NCI-H510A (cell line): ENCODE data around the gene L3MBTL3.
"Not testable (repeated sequence)": the region's sequence is repeated elsewhere in the genome, so short reads cannot be mapped to it uniquely, and the experiment has no call there.

Source experiments
- DNase-seq: peaks from one replicate; lab custom pipeline; 2025; lab: John Stamatoyannopoulos, UW

Gene L3MBTL3

DNA sequence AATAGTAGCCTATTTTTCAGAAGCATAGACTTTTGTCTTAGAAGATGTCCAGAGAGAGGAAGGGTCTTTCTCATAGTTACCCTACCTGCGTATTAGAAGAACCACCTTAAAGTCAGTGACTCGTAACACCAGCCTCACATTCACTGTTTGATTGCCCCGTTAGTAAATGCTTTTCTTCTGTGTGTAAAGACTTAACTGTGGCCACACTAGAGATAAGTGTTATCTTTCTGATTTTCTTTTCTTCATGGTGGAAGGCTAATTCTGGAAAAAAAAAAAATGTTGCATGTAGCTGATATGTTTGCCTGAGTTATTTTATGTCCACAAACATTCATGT, 120.5 kb downstream of the L3MBTL3 start:
- DNase-seq = no peak

GRCh38 chr6:130140084-130140483, 121.7 kb downstream of the L3MBTL3 start:
- DNase-seq = no peak

GRCh38 chr6:130143709-130144108, 125.3 kb downstream of the L3MBTL3 start:
- DNase-seq = no peak

DNA sequence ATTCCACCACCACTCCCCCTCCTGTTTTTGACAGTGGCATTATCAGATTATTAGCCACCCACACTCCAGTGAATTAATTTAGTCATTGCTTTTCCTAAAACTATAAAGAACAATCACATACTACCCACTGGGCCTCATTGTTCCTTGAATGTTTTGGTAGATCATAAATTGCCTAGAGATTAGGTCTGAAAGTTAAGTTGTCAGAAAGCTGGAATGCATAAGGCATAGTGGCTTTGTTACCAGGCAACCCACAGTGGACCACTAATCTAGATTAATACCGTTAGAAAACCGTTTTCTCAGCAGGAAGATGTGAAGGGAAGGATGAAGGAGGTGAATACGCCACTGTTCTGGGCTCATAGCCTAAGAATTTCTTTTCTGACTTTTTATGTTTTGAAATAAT, 128.7 kb downstream of the L3MBTL3 start:
- DNase-seq = no peak

- DNase-seq = no peak
These were observed 129.8 kb downstream of the L3MBTL3 start for GRCh38 chr6:130148181-130148580.

DNA sequence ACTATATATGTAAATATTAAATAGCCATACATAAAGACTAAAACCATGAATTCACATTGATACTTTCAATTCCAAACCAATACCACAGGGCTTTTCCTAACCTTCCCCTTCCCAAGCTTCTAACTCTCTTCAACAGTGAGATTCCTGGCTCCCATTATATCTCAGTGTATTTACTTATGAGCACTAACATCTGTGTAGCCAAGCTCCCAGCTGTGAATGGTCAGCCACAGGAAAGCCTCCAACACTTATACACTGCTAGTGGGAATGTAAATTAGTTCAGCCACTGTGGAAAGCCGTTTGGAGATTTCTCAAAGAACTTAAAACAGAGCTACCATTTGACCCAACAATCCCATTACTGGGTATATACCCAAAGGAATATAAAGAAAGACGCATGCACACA, 130.6 kb downstream of the L3MBTL3 start:
- DNase-seq = not testable (repeated sequence)

- no peak for DNase-seq
These were observed 132.5 kb downstream of the L3MBTL3 start for GRCh38 chr6:130150906-130151305.

- no peak for DNase-seq
These were observed 134.6 kb downstream of the L3MBTL3 start for GRCh38 chr6:130152908-130153510.

- no peak for DNase-seq
These were observed 138.5 kb downstream of the L3MBTL3 start for GRCh38 chr6:130156908-130157307.

DNA sequence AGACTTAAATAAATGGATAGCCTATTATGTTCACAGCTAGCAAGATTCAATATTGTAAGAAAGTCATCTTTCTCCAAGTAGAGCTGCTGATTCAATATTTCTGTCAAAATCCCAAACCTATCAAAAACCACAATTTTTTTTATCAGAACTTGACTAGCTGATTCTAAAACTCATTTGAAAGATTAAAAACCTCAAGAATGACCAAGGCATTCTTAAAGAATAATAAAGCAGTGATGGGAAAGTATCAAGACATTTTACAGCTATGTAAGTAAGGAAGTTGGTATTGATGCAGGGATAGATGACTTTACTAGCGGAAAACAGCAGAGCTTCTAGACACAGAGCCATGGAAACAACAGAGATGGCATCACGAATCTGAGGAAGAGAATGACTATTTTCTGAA, 139.7 kb downstream of the L3MBTL3 start:
- DNase-seq = no peak

DNA sequence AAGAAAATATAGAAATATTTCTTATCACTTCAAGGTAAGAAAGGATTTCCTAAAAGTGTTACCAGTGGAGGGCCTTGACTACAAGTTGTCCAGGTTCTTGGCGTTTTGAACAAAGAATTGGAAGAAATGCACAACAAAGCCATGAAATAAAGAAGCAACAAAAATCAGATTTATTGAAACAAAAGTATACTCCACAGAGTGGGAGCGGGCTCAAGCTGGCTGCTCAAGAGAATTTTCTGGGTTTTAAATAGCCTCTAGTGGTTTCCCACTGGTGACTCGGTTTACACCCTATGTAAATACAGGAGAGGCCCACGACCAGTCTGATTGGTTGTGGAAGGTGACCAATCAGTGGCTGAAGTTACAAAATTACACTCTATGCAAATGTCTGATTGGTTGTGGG, 140.2 kb downstream of the L3MBTL3 start:
- DNase-seq = no peak

DNA sequence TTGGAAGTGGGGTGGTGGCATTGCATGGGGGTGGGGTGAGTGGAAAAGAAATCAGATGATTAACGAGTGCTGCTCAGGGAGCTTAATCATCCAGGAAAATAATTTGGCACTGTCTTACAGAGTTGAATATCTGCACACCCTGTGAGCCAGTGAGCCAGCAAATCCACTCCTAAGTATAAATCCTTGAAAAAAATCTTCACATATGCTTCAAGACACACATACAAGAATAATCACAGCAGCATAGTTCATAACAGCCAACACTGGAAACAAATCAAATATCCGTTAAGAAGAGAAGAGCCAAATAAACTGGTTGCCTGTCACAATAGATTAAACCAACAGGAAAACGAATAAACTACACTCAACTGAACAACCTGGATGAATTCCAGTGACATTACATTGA, 141.6 kb downstream of the L3MBTL3 start:
- no peak for DNase-seq

- no peak for DNase-seq
These were observed 143.5 kb downstream of the L3MBTL3 start for GRCh38 chr6:130161683-130162404.

DNA sequence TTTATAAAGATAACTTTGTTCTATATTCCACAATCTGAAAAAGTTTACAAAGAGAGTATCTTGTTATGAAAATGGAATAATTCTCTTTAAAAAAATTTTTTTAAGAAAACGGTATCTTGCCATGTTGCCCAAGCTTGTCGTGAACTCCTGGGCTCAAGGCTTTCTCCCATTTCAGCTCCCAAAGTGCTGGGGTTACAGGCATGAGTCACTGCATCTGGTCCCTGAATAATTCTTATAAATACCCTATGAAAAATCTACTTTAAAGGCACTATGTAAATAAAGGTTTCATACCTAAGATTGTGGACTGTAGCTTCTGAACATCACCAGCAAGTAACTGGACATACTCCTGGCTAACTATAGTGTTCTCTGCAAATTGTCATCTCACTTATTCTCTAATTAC, 144.0 kb downstream of the L3MBTL3 start:
- DNase-seq = no peak

- DNase-seq = no peak
These were observed 144.9 kb downstream of the L3MBTL3 start for GRCh38 chr6:130163266-130163665.

DNA sequence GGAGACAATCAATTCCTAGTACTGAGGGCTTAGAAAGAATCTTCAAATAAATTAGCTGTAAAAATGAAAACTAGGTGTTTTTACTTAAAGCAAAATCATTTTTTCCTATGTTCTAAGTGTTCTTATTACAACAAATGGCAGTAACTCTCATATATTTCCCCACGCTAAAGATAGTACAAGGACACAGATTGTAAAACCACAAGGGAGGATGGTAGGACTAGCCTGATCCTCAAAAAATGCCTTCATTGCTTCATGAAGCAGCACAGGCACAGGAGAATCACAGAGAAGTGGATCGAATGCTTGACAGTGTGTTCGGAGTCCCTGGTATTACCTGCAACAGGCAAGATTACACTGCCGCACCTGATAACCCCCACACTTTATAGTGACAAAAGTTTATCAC, 145.9 kb downstream of the L3MBTL3 start:
- no peak for DNase-seq

GRCh38 chr6:130167655-130168054, 149.3 kb downstream of the L3MBTL3 start:
- no peak for DNase-seq

DNA sequence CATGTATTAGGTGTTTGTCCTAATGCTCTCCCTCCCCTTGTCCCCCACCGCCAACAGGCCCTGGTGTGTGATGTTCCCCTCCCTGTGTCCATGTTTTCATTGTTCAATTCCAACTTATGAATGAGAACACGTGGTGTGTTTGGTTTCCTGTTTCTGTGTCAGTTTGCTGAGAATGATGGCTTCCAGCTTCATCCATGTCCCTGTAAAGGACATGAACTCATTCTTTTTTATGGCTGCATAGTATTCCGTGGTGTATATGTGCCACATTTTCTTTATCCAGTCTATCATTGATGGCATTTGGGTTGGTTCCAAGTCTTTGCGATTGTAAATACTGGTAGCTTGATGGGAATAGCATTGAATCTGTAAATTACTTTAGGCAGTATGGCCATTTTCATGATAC, 151.8 kb downstream of the L3MBTL3 start:
- DNase-seq = not testable (repeated sequence)

- DNase-seq = not testable (repeated sequence)
These were observed 155.1 kb downstream of the L3MBTL3 start for GRCh38 chr6:130173377-130174004.

- no peak for DNase-seq
These were observed 158.0 kb downstream of the L3MBTL3 start for GRCh38 chr6:130176378-130176777.

GRCh38 chr6:130178692-130179091, 160.3 kb downstream of the L3MBTL3 start:
- no peak for DNase-seq

- DNase-seq = no peak
These were observed 164.1 kb downstream of the L3MBTL3 start for GRCh38 chr6:130182466-130182865.
